Right lobe of liver (tissue), 4 donors: Measurements from ENCODE around the gene FBXO46.

Source experiments
- CTCF ChIP-seq, 4 donors: fragments of 200-600 bp in 3 of 4; fragments of 450-650 bp in 1 of 4; IDR thresholded peaks; one replicate each; pipeline versions ENCODE4 v1.5.1 to v1.8.0; 2016 to 2022; ENCODE audit warnings: antibody characterized with exemption in 4 of 4, mild to moderate bottlenecking in 2 of 4
- POLR2A ChIP-seq: fragments of 450-650 bp; IDR thresholded peaks from one replicate; pipeline ENCODE4 v1.6.1; 2017; ENCODE audit warnings: antibody characterized with exemption, mild to moderate bottlenecking
- donor health status: DM: no; HTN: no; CAD: no.
- donor health status: DM: no; HTN: no; CAD: no.
- donor health status: DM: no; HTN: yes; CAD: no.

GRCh38 chr19:45764475-45764874 is 33.8 kb upstream of the FBXO46 start:
- TF ChIP-seq CTCF (IDR thresholded peaks at IDR 0.05) (no peak), POLR2A (no peak)
